A673 (cell line): ENCODE results near the gene GRHL1. TPM values are rescaled to one million over a fixed set of nuclear protein-coding genes. Genes with fewer than 3 reads are reported as not detected.
"Not testable (repeated sequence)": the region's sequence is repeated elsewhere in the genome, so short reads cannot be mapped to it uniquely, and the experiment has no call there.

Experiments
- BruUV-seq: library from RNA; stranded (reverse); fragments of 400-500 nt; replicated peaks from 2 replicates; lab custom pipeline; 2021; lab: Mats Ljungman, UMichigan
- CTCF ChIA-PET: fragments of 300-600 bp; sonication (Branson Sonifier 250); formaldehyde crosslinking; loops from one replicate; lab custom pipeline; 2022; ENCODE audit warnings: antibody characterized with exemption; lab: Charles Lee
- POLR2A ChIA-PET: fragments of 300-600 bp; sonication (Branson Sonifier 250); formaldehyde crosslinking; loops from one replicate; lab custom pipeline; 2022; ENCODE audit warnings: antibody characterized with exemption; ENCODE audit not compliant: low non-redundant PET; lab: Charles Lee
- DNase-seq: peaks from one replicate; pipeline ENCODE4 v3.0.0-alpha.2; 2015; ENCODE audit warnings: low spot score
- H3K27ac ChIP-seq: fragments of 200-600 bp; sonication (generic); 2 replicates; pipeline ENCODE4 v1.5.1; 2016; ENCODE audit warnings: mixed run types, low read depth, mild to moderate bottlenecking, mixed read lengths, antibody characterized with exemption, low read length; ENCODE audit not compliant: poor library complexity, severe bottlenecking
- H3K27me3 ChIP-seq: fragments of 200-600 bp; sonication (generic); replicated peaks from 2 replicates; pipeline ENCODE4 v1.6.1; 2017; ENCODE audit warnings: mixed run types, low read depth, mild to moderate bottlenecking, mixed read lengths, antibody characterized with exemption, low read length; ENCODE audit not compliant: insufficient read depth, poor library complexity
- H3K36me3 ChIP-seq: fragments of 200-600 bp; sonication (generic); 2 replicates; pipeline ENCODE4 v1.6.1; 2016; ENCODE audit warnings: mixed run types, mild to moderate bottlenecking, mixed read lengths, antibody characterized with exemption, low read length; ENCODE audit not compliant: insufficient read depth, poor library complexity, severe bottlenecking
- H3K4me1 ChIP-seq: fragments of 200-600 bp; sonication (generic); 2 replicates; pipeline ENCODE4 v1.6.1; 2017; ENCODE audit warnings: mixed run types, mild to moderate bottlenecking, mixed read lengths, antibody characterized with exemption, low read length; ENCODE audit not compliant: insufficient read depth, poor library complexity, severe bottlenecking
- H3K4me3 ChIP-seq: fragments of 200-600 bp; sonication (generic); 2 replicates; pipeline ENCODE4 v1.5.1; 2016; ENCODE audit warnings: low read depth, mixed run types, mild to moderate bottlenecking, mixed read lengths, low read length; ENCODE audit not compliant: poor library complexity, severe bottlenecking
- H3K9me3 ChIP-seq: fragments of 200-600 bp; sonication (generic); 2 replicates; pipeline ENCODE4 v1.6.1; 2016; ENCODE audit warnings: mixed run types, low read depth, mild to moderate bottlenecking, mixed read lengths, antibody characterized with exemption, low read length; ENCODE audit not compliant: poor library complexity, severe bottlenecking
- CTCF ChIP-seq: fragments of 300-800, 200-600 bp; sonication (generic); conservative IDR thresholded peaks from 2 replicates; pipeline ENCODE4 v1.5.1; 2017; ENCODE audit warnings: low read depth, mild to moderate bottlenecking, antibody characterized with exemption, low read length, moderate library complexity, mixed read lengths
- EZH2 ChIP-seq: fragments of 200-600 bp; sonication (generic); IDR thresholded peaks from 2 replicates; pipeline ENCODE4 v1.6.1; 2017; ENCODE audit warnings: borderline replicate concordance, low read depth, mild to moderate bottlenecking, mixed read lengths, antibody characterized with exemption, low read length; ENCODE audit not compliant: poor library complexity, severe bottlenecking
- intact Hi-C: fragments of 100-400 bp; cut with micrococcal nuclease; formaldehyde crosslinking; loops from one replicate; pipeline ENCODE4 v1.10.0; 2022; ENCODE audit not compliant: unreplicated experiment
- total RNA-seq: library from RNA; stranded (reverse); gene quantifications from 2 replicates; pipeline ENCODE4 v1.2.3, GENCODE V29; 2021

The GRHL1 gene
- total RNA-seq, 1 experiment from 2014 or later: 0.13 TPM

- intact Hi-C loops: no loop called here
- no peaks in the 10 kb centered on the region for H3K27me3 ChIP-seq
- TF ChIP-seq EZH2 (no peak), CTCF (no peak)
- BruUV-seq: no TSS peak
- DNase-seq: no peak
- CTCF ChIA-PET: no interaction called here
- H3K9me3 ChIP-seq: no peaks in the 10 kb centered on the region
- H3K4me1 ChIP-seq: no peaks in the 10 kb centered on the region
- peaks cover 30% of the 10 kb centered on the region for H3K36me3 ChIP-seq
- no peak overlapping the region for H3K4me3 ChIP-seq
- POLR2A ChIA-PET: no interaction called here
- H3K27ac ChIP-seq: no peak overlapping the region
These were observed 32.0 kb upstream of the GRHL1 start for GRCh38 chr2:9919512-9919911.

DNA sequence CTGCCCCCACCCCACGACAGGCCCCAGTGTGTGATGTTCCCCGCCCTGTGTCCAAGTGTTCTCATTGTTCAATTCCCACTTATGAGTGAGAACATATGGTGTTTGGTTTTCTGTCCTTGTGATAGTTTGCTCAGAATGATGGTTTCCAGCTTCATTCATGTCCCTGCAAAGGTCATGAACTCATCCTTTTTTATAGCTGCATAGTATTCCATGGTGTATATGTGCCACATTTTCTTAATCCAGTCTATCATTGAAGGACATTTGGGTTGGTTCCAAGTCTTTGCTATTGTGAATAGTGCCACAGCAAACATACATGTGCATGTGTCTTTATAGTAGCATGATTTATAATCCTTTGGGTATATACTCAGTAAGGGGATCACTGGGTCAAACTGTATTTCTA lies 24.5 kb upstream of the GRHL1 start:
- BruUV-seq, DNase-seq, intact Hi-C loops, CTCF ChIA-PET, H3K4me3 ChIP-seq, H3K27me3 ChIP-seq, POLR2A ChIA-PET, H3K27ac ChIP-seq, H3K36me3 ChIP-seq, H3K4me1 ChIP-seq, H3K9me3 ChIP-seq: not testable (repeated sequence)

DNA sequence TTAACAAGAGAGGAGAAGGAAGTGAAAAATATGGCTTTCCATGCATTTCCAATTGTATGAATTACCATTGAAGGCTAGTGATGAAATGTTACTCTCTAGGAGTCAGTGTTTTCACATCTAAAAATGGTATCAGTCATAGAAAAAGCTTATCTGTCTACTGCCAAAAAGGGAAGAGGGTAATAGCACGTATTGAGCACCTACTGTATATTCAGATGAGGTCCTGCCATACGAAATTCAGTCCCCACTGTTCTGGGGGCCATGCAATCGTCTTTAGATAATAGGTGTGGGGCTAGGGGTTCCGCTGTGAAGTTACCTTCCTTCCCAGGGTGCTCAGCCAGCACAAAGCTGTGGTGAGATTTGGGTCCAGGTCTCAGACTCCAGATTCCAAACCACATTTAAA lies 14.2 kb upstream of the GRHL1 start:
- no peak overlapping the region for H3K4me3 ChIP-seq
- TF ChIP-seq EZH2 (no peak), CTCF (no peak)
- intact Hi-C loops: no loop called here
- H3K27ac ChIP-seq: no peak overlapping the region
- BruUV-seq: no TSS peak
- H3K36me3 ChIP-seq: peaks cover 6% of the 10 kb centered on the region
- H3K4me1 ChIP-seq: no peaks in the 10 kb centered on the region
- H3K9me3 ChIP-seq: no peaks in the 10 kb centered on the region
- DNase-seq: no peak
- no peaks in the 10 kb centered on the region for H3K27me3 ChIP-seq
- ChIA-PET POLR2A (no interaction called here), CTCF (no interaction called here)

DNA sequence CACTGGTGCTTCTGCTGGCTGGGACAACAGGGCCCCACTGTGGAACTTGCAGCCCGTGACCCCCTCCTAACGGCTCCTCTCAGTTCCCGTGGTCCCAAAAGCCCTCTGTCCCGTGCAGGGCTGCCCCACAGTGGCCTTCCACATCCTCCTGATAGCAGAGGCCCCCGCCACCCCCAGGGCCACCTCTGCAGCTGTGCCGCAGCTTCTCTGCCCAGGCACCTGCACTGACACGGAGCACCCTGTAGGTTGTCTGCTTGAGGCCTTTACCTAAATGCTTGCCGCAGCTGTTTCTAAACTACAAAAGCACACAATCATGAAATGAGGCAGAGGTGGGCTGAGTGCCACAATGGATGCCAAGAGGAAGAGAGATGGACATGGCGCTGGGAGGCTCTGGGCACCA lies 13.5 kb upstream of the GRHL1 start:
- ChIA-PET CTCF (no interaction called here), POLR2A (no interaction called here)
- no peak overlapping the region for H3K27ac ChIP-seq
- no peak for DNase-seq
- no TSS peak for BruUV-seq
- no peaks in the 10 kb centered on the region for H3K4me1 ChIP-seq
- H3K4me3 ChIP-seq: no peak overlapping the region
- no peaks in the 10 kb centered on the region for H3K9me3 ChIP-seq
- no peaks in the 10 kb centered on the region for H3K27me3 ChIP-seq
- TF ChIP-seq CTCF (no peak), EZH2 (no peak)
- peaks cover 6% of the 10 kb centered on the region for H3K36me3 ChIP-seq
- intact Hi-C loops: no loop called here
